IPS DF 19.7 (cell line): ENCODE results near the gene BRIP1.

Experiments
- DNase-seq: peaks from one replicate; pipeline ENCODE4 v3.0.0-alpha.2; 2013; ENCODE audit warnings: low read depth, low spot score

BRIP1 gene

DNA sequence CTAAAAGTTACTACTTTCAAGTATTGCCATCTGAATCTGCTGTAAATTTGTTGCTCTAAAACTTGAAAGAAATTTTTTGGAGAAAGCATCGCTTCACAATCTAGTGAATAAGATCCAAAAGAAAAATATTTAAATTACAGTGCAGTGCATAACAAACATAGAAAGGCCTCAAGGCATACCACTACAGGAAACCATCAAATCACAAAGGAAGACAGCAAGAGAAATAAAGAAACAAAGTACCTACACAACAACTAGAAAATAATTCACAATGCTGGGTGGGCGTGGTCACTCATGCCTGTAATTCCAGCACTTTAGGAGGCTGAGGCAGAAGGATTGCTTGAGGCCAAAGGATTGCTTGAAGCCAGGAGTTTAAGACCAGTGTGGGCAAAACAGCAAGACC lies 104.9 kb downstream of the BRIP1 start:
- no peak for DNase-seq

- DNase-seq, result no peak
Observed at GRCh38 chr17:61757168-61757567, 106.2 kb downstream of the BRIP1 start.

DNA sequence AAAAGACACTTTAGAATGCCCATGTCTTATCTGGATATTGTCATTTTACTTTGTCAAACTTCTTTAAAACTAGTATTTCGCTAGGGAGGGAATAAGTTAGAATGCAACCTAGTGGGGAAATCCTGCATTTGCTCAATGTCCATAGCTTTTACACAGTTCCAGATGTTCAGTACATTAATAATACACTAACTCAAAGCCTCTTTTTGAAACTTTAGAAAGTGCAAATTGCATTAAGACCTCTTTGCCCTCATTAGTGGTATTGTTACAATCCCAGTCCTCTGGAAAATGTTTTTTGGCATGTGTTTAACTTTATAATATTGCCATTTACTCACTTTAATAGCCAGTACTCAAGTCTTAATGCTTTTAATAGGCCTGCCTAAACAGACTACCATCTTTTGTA lies 106.8 kb downstream of the BRIP1 start:
- no peak for DNase-seq

- DNase-seq, result no peak
Observed at GRCh38 chr17:61755668-61756067, 107.7 kb downstream of the BRIP1 start.

GRCh38 chr17:61755078-61755477 lies 108.2 kb downstream of the BRIP1 start:
- DNase-seq, result no peak

DNA sequence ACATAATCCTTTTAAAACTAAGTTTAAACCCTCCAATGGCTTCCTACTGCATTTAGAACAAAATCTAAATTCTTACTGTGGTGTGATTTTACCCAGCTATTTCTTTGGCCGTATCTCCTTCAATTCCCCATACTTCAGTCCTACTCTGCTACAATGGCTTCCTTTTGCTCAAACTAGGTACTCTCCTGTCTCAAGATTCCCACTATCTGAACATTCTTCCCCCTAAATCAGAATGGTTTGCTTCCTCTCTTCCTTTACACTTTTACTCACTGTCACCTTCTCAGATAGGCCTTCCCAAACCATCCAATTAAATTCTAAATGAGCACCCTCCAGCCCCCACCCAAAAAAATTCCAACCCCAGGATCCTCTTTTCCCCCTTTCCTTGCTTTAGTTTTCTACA lies 109.2 kb downstream of the BRIP1 start:
- DNase-seq, result no peak

DNA sequence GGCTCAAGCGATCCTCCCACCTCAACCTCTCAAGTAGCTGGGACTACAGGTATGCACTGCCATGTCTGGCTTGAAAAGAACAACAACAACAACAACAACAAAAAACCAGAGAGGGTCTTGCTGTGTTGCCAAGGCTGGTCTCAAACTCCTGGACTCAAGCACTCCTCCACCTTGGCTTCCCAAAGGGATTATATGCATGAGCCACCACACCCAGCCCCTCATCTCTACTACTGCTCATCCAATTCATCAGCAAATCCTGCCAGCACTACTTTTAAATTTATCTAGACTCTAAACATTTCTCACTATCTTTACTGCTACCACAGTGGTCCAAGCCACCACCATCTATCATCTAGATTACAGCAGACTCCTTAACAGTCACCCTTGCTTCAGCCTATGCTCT lies 109.6 kb downstream of the BRIP1 start:
- no peak for DNase-seq

DNA sequence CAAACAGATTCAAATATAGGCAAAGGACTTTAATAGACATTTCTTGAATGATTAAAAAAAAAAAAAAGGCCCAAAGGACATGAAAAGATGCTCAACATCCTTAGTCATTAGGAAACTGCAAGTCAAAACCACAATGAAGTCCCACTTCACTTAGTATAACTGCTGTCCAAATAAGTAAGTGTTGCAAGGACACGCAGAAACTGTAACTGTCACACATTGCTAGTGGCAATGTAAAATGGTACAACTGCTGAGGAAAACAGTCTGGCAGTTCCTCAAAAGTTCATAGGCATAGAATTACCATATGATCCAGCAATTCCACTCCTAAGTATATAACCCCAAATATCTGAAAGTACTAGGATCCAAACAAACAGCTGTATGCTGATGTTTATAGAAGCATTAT lies 112.7 kb downstream of the BRIP1 start:
- no peak for DNase-seq

DNA sequence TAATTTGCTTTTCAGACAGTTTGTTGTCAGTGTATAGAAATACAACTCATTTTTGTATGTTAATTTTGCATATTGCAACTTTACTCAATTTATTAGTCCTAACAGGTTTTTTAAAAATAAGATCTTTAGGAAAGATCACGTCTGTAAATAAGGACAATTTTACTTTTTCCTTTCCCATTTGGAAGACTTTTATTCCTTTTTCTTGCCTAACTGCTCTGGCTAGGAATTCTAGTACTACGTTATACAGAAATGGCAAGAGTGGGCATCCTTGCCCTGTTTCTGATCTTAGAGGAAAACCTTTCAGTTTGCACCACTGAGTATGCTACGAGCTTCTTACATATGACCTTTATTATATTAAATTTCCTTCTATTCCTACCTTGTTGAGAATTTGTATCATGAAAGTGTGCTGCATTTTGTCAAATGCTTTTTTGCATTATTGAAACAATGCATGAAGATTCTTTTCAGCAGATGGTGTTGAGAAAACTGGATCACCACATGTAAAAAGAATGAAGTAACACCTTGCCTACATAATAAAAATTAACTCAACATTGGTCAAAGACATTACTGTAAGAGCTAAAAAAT lies 113.4 kb downstream of the BRIP1 start:
- DNase-seq, result no peak

DNA sequence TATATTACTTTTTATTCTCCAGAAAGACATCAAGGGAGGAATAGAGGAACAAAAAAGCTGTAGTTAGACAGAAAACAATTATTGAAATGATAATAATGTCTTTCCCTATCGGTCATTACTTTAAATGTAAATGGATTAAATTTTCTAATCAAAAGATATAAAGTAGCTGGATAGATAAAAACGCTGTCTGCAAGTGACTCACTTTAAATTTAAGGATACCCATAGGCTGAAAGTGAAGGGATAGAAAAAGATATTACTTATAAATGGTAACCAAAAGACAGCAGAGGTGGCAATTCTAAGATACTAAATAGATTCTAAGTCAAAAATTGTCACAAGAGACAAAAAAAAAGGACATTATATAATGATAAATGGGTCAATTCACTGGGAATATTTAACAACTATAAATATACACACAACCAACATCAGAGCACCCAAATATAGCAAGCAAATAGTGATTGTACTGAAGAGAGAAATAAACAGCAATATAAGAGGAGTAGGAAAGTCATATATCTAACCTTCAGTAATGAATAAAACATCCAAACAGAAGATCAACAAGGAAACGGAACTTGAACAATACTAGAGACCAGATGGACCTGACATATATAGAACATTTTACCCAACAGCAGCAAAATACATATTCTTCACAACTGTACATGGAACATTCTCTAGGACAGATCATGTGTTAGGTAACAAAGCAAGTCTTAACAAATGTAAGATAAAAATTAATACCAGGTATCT lies 116.9 kb downstream of the BRIP1 start:
- DNase-seq, result no peak

GRCh38 chr17:61744804-61745203 lies 118.5 kb downstream of the BRIP1 start:
- no peak for DNase-seq

GRCh38 chr17:61744252-61744651 lies 119.1 kb downstream of the BRIP1 start:
- no peak for DNase-seq

GRCh38 chr17:61743766-61744165 lies 119.6 kb downstream of the BRIP1 start:
- DNase-seq, result no peak

- no peak for DNase-seq
Observed at GRCh38 chr17:61739002-61739401, 124.3 kb downstream of the BRIP1 start.

- DNase-seq, result no peak
Observed at GRCh38 chr17:61738249-61738648, 125.1 kb downstream of the BRIP1 start.

DNA sequence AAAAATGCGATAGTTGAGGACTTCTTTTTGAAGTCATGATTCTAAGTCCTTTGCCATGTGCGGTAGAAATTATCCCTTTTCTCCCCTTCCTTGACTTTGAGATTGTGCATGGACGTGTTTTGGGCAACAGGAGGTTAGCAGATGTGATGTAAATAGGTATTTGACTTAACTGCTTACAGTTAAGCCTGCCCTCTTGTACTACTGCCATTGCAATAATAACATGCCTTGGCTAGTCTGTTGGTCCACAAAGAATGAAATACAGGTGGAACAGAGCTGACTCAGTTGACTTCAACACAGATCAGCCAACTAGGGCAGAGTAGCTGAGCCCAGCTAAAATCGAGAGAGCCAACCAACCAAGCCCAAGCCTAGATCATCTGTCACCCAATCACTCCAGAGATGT lies 125.5 kb downstream of the BRIP1 start:
- DNase-seq, result no peak

DNA sequence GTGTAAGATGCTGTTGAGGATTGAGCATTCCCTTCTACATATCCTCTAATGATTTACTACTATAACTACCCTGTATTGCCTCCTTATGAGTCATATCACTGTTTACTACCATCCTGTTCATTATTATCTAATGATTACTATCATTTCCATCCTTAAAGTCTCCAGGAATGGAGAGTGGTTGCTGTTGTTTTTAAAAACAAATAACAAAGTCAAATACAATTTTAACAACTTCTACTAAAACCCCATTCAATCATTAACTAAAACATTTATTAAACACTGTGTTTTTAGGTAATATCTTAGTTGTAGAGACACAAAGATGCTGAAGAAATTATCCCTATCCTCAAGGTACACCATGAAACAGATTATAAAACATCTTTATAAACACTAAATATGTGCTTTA lies 126.9 kb downstream of the BRIP1 start:
- DNase-seq, result no peak

DNA sequence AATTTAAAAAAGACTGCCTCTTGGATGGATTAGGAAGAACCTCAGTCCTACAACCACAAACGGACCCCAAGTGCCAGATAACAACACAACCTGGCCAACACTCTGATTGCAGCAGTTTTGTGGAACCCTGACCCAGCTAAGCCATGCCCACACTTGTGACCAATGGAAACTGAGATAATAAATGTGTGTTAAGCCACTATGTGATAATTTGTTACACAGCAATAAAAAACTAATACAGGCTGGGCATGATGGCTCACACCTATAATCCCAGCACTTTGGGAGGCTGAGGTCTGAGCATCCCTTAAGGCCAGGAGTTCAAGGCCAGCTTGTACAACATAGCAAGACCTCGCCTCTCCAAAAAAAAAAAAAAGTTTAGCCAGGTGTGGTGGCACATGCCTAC lies 127.5 kb downstream of the BRIP1 start:
- no peak for DNase-seq

DNA sequence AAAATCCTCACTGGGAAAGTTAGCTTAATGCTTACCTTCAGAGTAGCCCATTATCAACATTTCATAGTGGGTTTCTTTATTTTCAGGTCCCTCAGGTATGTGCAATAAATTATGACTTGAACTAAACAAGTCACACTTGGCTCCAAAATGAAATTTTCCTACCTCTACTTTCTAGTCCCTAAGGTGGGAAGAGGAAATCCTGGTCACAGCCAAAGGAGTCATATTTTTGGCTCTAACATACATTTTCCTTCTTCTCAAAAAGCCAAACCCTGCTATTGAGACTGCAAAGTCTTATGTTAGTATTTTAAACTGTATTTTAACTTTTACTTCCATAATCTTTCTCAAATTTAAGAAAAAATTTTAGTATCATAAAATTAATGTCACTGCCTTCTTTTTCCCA lies 128.9 kb downstream of the BRIP1 start:
- no peak for DNase-seq

DNA sequence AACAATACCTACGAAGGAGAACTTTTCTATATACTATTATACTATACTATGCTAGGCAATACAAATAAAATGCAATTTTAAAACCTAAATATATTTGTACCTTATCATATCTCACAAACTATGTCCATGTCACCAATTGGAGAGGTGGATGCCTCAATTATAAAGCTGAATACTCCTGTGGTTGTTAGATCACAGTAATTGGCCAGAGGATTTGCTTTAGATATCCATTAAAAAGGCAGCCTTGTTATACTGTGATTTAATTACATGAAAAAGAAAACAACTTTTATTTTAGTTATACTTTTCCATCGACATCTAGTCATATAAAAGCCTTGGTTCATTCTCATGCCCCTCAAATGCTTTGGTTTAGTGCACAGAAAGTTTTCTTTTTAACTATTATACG lies 129.3 kb downstream of the BRIP1 start:
- no peak for DNase-seq

DNA sequence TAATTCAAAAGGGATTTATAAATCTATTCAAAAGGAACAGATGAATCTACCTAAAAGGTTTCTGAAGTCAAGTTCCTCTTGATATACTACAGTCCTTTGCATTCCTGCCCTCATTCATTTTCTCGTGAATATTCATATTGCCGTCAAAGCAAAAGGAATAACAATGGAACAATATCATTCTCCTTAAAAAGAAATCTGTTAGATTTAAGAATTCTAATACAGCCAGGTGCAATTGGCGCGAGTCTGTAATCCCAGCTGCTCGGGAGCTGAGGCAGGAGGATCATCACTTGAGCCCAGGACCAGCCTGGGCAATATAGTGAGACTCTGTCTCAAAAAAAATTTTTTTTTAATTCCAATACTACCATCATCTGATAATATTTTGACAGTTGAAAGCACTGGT lies 130.3 kb downstream of the BRIP1 start:
- no peak for DNase-seq

DNA sequence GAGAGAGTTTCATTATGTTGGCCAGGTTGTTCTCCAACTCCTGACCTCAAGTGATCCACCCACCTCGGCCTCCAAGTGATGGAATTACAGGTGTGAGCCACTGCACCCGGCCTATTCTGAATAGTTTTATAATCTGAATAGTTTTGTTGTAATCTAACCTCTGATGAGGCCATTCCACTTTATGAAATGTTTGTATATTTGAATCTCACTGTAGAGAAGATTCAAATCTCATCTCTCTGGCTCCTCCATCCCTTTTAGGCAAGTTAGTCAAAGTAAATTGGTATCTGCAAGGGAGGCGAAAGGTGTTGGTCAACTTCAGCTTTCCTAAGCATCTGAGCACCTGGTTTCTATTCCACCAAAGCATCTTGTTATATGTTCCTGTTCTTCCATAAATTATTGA lies 131.2 kb downstream of the BRIP1 start:
- DNase-seq, result no peak

DNA sequence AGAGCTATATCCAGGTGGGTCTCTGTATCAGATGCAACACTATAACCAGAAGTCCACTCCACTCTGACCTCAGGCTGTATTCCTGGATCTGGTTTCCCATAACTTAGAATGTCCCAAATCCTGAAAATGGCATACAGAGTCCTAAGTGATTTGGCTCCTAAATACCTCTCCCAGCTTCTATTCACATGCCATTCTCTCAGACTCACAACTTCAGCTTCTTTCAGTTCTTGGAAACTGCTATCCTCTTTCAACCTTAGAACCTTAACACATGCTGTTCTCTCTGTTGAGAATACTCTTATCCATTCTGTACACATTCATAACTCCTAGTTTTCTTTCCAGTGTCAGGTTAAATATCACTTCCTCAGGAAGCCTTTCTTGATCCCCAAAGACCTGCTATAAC lies 132.0 kb downstream of the BRIP1 start:
- no peak for DNase-seq
